Measurements from ENCODE around the gene SLC41A2.

The SLC41A2 gene

GRCh38 chr12:104930388-104931326 is 27.4 kb downstream of the SLC41A2 start:
- no peak for DNase-seq (ENCODE audit: low read depth in 1 of 2, low spot score in 1 of 2)

GRCh38 chr12:104929977-104930376 is 28.1 kb downstream of the SLC41A2 start:
- DNase-seq (ENCODE audit: low read depth in 1 of 2, low spot score in 1 of 2): no peak

- DNase-seq (ENCODE audit: low read depth in 1 of 2, low spot score in 1 of 2): no peak
Observed at GRCh38 chr12:104929368-104929767, 28.7 kb downstream of the SLC41A2 start.

GRCh38 chr12:104928036-104928745 is 29.9 kb downstream of the SLC41A2 start:
- DNase-seq (ENCODE audit: low read depth in 1 of 2, low spot score in 1 of 2): no peak

GRCh38 chr12:104925501-104925900 is 32.6 kb downstream of the SLC41A2 start:
- no peak for DNase-seq (ENCODE audit: low read depth in 1 of 2, low spot score in 1 of 2)

- no peak for DNase-seq (ENCODE audit: low read depth in 1 of 2, low spot score in 1 of 2)
Observed at GRCh38 chr12:104921340-104921739, 36.8 kb downstream of the SLC41A2 start.

GRCh38 chr12:104911942-104912341 is 46.1 kb downstream of the SLC41A2 start:
- no peak for DNase-seq (ENCODE audit: low read depth in 1 of 2, low spot score in 1 of 2)

- DNase-seq (ENCODE audit: low read depth in 1 of 2, low spot score in 1 of 2): no peak
Observed at GRCh38 chr12:104910196-104910840, 47.8 kb downstream of the SLC41A2 start.

- no peak for DNase-seq (ENCODE audit: low read depth in 1 of 2, low spot score in 1 of 2)
Observed at GRCh38 chr12:104909761-104910160, 48.3 kb downstream of the SLC41A2 start.
